ENCODE measurements around the gene IL1RL2.

The IL1RL2 gene

GRCh38 chr2:102200539-102200938, 13.7 kb downstream of the IL1RL2 start:
- H3K4me1 ChIP-seq (ENCODE audit: insufficient read depth, insufficient read length), result no peaks in the 10 kb centered on the region
- peak; percentile 18 for DNase-seq (ENCODE audit: low read depth, low spot score)
- H3K27me3 ChIP-seq (ENCODE audit: insufficient read depth, insufficient read length), result no peaks in the 10 kb centered on the region
- H3K9ac ChIP-seq (ENCODE audit: insufficient read length, low read depth), result no peak overlapping the region
- TF ChIP-seq ZNF274 (IDR thresholded peaks at IDR 0.05; ENCODE audit: low read depth, low read length), result no peak
- TF ChIP-seq YY1 (IDR thresholded peaks at IDR 0.05; ENCODE audit: insufficient read depth, insufficient read length), result no peak
- TF ChIP-seq SUZ12 (IDR thresholded peaks at IDR 0.05; ENCODE audit: extremely low read depth, insufficient read depth, insufficient read length), result no peak
- no peaks in the 10 kb centered on the region for H3K36me3 ChIP-seq (ENCODE audit: insufficient read depth, insufficient read length, low read length)
- no peaks in the 10 kb centered on the region for H3K9me3 ChIP-seq (ENCODE audit: insufficient read depth, low read length)
- no peak overlapping the region for H3K4me3 ChIP-seq (ENCODE audit: insufficient read length, low read depth)

DNA sequence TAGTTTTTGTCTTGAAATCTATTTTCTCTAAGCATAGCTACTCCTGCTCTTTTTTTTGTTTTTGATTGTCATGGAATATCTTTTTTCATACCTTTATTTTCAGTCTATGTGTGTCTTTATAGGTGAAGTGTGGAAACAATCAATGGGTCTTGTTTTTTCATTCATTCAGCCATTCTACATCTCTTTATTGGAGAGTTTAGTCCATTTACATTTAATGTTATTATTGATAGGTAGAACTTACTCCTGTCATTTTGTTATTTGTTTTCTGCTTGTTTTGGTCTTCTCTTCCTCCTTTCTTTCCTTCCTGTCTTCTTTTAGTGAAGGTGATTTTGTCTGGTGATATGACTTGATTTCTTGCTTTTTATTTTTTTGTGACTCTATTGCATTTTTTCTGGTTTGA, 17.8 kb downstream of the IL1RL2 start:
- no peak for TF ChIP-seq ZNF274 (IDR thresholded peaks at IDR 0.05; ENCODE audit: low read depth, low read length)
- TF ChIP-seq SUZ12 (IDR thresholded peaks at IDR 0.05; ENCODE audit: extremely low read depth, insufficient read depth, insufficient read length), result no peak
- TF ChIP-seq YY1 (IDR thresholded peaks at IDR 0.05; ENCODE audit: insufficient read depth, insufficient read length), result no peak
- H3K9me3 ChIP-seq (ENCODE audit: insufficient read depth, low read length), result no peaks in the 10 kb centered on the region

GRCh38 chr2:102206666-102207341, 20.0 kb downstream of the IL1RL2 start:
- no peak for DNase-seq (ENCODE audit: low read depth, low spot score)
- H3K9ac ChIP-seq (ENCODE audit: insufficient read length, low read depth), result no peak overlapping the region
- no peak overlapping the region for H3K4me3 ChIP-seq (ENCODE audit: insufficient read length, low read depth)
- H3K9me3 ChIP-seq (ENCODE audit: insufficient read depth, low read length), result no peaks in the 10 kb centered on the region
- no peaks in the 10 kb centered on the region for H3K36me3 ChIP-seq (ENCODE audit: insufficient read depth, insufficient read length, low read length)
- no peak for TF ChIP-seq YY1 (IDR thresholded peaks at IDR 0.05; ENCODE audit: insufficient read depth, insufficient read length)
- TF ChIP-seq SUZ12 (IDR thresholded peaks at IDR 0.05; ENCODE audit: extremely low read depth, insufficient read depth, insufficient read length), result no peak
- no peak for TF ChIP-seq ZNF274 (IDR thresholded peaks at IDR 0.05; ENCODE audit: low read depth, low read length)
- H3K4me1 ChIP-seq (ENCODE audit: insufficient read depth, insufficient read length), result no peaks in the 10 kb centered on the region
- no peaks in the 10 kb centered on the region for H3K27me3 ChIP-seq (ENCODE audit: insufficient read depth, insufficient read length)

More for the DNA sequence above, 17.8 kb downstream of the IL1RL2 start:
- Histone ChIP-seq H3K36me3 (ENCODE audit: insufficient read depth, insufficient read length, low read length) (no peaks in the 10 kb centered on the region), H3K4me1 (ENCODE audit: insufficient read depth, insufficient read length) (no peaks in the 10 kb centered on the region), H3K4me3 (ENCODE audit: insufficient read length, low read depth) (no peak overlapping the region), H3K9ac (ENCODE audit: insufficient read length, low read depth) (no peak overlapping the region), H3K27me3 (ENCODE audit: insufficient read depth, insufficient read length) (no peaks in the 10 kb centered on the region)
- no peak for DNase-seq (ENCODE audit: low read depth, low spot score)

GRCh38 chr2:102208774-102209173, 22.0 kb downstream of the IL1RL2 start:
- H3K27me3 ChIP-seq (ENCODE audit: insufficient read depth, insufficient read length), result no peaks in the 10 kb centered on the region
- no peak overlapping the region for H3K9ac ChIP-seq (ENCODE audit: insufficient read length, low read depth)
- TF ChIP-seq YY1 (IDR thresholded peaks at IDR 0.05; ENCODE audit: insufficient read depth, insufficient read length) (no peak), SUZ12 (IDR thresholded peaks at IDR 0.05; ENCODE audit: extremely low read depth, insufficient read depth, insufficient read length) (no peak), ZNF274 (IDR thresholded peaks at IDR 0.05; ENCODE audit: low read depth, low read length) (no peak)
- no peaks in the 10 kb centered on the region for H3K4me1 ChIP-seq (ENCODE audit: insufficient read depth, insufficient read length)
- no peaks in the 10 kb centered on the region for H3K9me3 ChIP-seq (ENCODE audit: insufficient read depth, low read length)
- H3K4me3 ChIP-seq (ENCODE audit: insufficient read length, low read depth), result no peak overlapping the region
- no peak for DNase-seq (ENCODE audit: low read depth, low spot score)
- no peaks in the 10 kb centered on the region for H3K36me3 ChIP-seq (ENCODE audit: insufficient read depth, insufficient read length, low read length)

DNA sequence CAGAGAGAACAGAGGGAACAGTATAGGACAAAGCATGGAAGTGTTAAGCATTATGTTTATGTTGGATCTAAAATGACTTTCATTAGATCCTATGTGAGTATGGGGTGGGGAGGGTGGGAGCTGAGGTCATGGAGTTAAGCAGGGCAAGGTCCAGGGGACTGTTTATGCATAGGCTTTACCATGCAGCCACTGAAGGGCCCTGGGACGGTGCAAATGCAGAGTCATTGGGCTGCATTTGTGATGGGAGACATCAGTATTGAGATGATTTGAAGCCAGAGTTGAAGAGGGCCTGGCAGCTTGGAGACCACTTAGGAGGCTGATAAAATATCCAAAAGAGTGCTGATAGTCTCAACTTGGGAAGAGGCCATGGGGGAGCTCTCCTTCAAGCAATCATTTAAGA, 22.7 kb downstream of the IL1RL2 start:
- no peak for TF ChIP-seq ZNF274 (IDR thresholded peaks at IDR 0.05; ENCODE audit: low read depth, low read length)
- TF ChIP-seq SUZ12 (IDR thresholded peaks at IDR 0.05; ENCODE audit: extremely low read depth, insufficient read depth, insufficient read length), result no peak
- no peak for TF ChIP-seq YY1 (IDR thresholded peaks at IDR 0.05; ENCODE audit: insufficient read depth, insufficient read length)
- no peak for DNase-seq (ENCODE audit: low read depth, low spot score)
- H3K27me3 ChIP-seq (ENCODE audit: insufficient read depth, insufficient read length), result no peaks in the 10 kb centered on the region
- no peak overlapping the region for H3K9ac ChIP-seq (ENCODE audit: insufficient read length, low read depth)
- no peak overlapping the region for H3K4me3 ChIP-seq (ENCODE audit: insufficient read length, low read depth)
- H3K9me3 ChIP-seq (ENCODE audit: insufficient read depth, low read length), result no peaks in the 10 kb centered on the region
- no peaks in the 10 kb centered on the region for H3K36me3 ChIP-seq (ENCODE audit: insufficient read depth, insufficient read length, low read length)
- no peaks in the 10 kb centered on the region for H3K4me1 ChIP-seq (ENCODE audit: insufficient read depth, insufficient read length)

DNA sequence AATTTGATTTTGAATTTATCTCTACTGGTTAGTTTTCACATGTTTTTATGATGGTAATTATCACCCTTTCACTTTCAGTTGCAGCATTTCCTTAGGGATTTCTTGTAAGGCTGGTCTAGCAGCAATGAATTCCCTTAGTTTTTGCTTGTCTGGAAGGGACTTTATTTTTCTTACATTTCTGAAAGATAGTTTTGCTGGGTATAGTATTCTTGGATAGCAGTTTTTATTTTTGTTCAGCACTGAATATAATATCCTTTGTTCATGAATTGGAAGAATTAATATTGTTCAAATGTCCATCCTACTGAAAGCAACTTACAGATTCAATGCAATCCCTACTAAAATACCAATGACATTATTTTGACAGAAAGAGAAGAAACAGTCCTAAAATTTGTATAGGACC, 30.2 kb downstream of the IL1RL2 start:
- DNase-seq (ENCODE audit: low read depth, low spot score), result no peak
- no peaks in the 10 kb centered on the region for H3K27me3 ChIP-seq (ENCODE audit: insufficient read depth, insufficient read length)
- no peaks in the 10 kb centered on the region for H3K36me3 ChIP-seq (ENCODE audit: insufficient read depth, insufficient read length, low read length)
- H3K4me1 ChIP-seq (ENCODE audit: insufficient read depth, insufficient read length), result no peaks in the 10 kb centered on the region
- no peak overlapping the region for H3K4me3 ChIP-seq (ENCODE audit: insufficient read length, low read depth)
- H3K9ac ChIP-seq (ENCODE audit: insufficient read length, low read depth), result no peak overlapping the region
- TF ChIP-seq ZNF274 (IDR thresholded peaks at IDR 0.05; ENCODE audit: low read depth, low read length) (no peak), SUZ12 (IDR thresholded peaks at IDR 0.05; ENCODE audit: extremely low read depth, insufficient read depth, insufficient read length) (no peak), YY1 (IDR thresholded peaks at IDR 0.05; ENCODE audit: insufficient read depth, insufficient read length) (no peak)
- peaks cover 29% of the 10 kb centered on the region for H3K9me3 ChIP-seq (ENCODE audit: insufficient read depth, low read length)

- Histone ChIP-seq H3K4me1 (ENCODE audit: insufficient read depth, insufficient read length) (peaks cover 3% of the 10 kb centered on the region), H3K36me3 (ENCODE audit: insufficient read depth, insufficient read length, low read length) (no peaks in the 10 kb centered on the region), H3K4me3 (ENCODE audit: insufficient read length, low read depth) (no peak overlapping the region), H3K27me3 (ENCODE audit: insufficient read depth, insufficient read length) (no peaks in the 10 kb centered on the region), H3K9me3 (ENCODE audit: insufficient read depth, low read length) (no peaks in the 10 kb centered on the region), H3K9ac (ENCODE audit: insufficient read length, low read depth) (no peak overlapping the region)
- DNase-seq (ENCODE audit: low read depth, low spot score), result no peak
- TF ChIP-seq YY1 (IDR thresholded peaks at IDR 0.05; ENCODE audit: insufficient read depth, insufficient read length), result no peak
- TF ChIP-seq ZNF274 (IDR thresholded peaks at IDR 0.05; ENCODE audit: low read depth, low read length), result no peak
- TF ChIP-seq SUZ12 (IDR thresholded peaks at IDR 0.05; ENCODE audit: extremely low read depth, insufficient read depth, insufficient read length), result no peak
Measured at GRCh38 chr2:102224824-102225739, 38.3 kb downstream of the IL1RL2 start.
